Measurements from ENCODE around the gene EGR2. TPM values are rescaled to one million over a fixed set of nuclear protein-coding genes. Genes with fewer than 3 reads are reported as not detected.
"Not testable (repeated sequence)": the region's sequence is repeated elsewhere in the genome, so short reads cannot be mapped to it uniquely, and the experiment has no call there.

The EGR2 gene
- total RNA-seq, 6 experiments from 2014 or later: 0.17 to 1.3 (median 0.99) TPM; not detected in 2

DNA sequence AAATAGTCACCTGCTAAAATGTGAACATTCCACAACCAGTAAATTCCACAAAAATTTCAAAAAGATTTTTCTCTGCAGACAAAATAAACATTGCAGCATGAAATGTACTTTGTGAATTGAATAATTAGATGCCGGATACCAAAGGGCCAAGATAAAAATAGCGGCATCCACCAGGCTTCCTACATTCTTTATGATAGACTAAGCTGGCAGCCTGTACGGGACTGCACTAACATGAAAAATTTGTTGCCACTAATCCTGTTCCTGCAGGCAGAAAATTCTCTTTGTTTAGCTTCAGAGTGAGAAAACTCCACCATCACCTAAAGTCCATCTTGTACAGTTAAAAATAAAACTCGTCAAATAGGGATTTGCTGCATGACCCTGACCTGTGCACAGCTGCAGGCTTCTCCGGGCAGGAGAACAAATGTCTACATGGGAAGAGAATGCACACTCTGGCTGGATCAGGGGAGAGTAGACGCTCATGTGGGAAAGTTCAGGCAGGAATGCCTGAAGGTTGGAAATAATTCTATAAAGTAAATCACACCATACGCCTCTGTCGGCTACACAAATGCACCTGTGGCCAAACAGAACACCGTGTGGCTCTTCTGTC is 27.2 kb downstream of the EGR2 start:
- H3K4me1 ChIP-seq: no peaks in the 10 kb centered on the region
- H3K4me3 ChIP-seq: no peak overlapping the region
- 66% methylated on average over 6 of the region's 9 CpGs for WGBS (ENCODE audit: insufficient coverage, low coverage, low lambda C conversion rate, missing lambda C conversion rate)
- TF ChIP-seq, protein P1, sequence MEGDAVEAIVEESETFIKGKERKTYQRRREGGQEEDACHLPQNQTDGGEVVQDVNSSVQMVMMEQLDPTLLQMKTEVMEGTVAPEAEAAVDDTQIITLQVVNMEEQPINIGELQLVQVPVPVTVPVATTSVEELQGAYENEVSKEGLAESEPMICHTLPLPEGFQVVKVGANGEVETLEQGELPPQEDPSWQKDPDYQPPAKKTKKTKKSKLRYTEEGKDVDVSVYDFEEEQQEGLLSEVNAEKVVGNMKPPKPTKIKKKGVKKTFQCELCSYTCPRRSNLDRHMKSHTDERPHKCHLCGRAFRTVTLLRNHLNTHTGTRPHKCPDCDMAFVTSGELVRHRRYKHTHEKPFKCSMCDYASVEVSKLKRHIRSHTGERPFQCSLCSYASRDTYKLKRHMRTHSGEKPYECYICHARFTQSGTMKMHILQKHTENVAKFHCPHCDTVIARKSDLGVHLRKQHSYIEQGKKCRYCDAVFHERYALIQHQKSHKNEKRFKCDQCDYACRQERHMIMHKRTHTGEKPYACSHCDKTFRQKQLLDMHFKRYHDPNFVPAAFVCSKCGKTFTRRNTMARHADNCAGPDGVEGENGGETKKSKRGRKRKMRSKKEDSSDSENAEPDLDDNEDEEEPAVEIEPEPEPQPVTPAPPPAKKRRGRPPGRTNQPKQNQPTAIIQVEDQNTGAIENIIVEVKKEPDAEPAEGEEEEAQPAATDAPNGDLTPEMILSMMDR (IDR thresholded peaks at IDR 0.05): no peak
- no peak for TF ChIP-seq POLR2A (IDR thresholded peaks at IDR 0.05)
- no peaks in the 10 kb centered on the region for H3K27me3 ChIP-seq
- no peaks in the 10 kb centered on the region for H3K36me3 ChIP-seq
- intact Hi-C loops (cut with DNase I): no loop called here
- H3K9me3 ChIP-seq: no peaks in the 10 kb centered on the region
- no peak overlapping the region for H3K27ac ChIP-seq
- ATAC-seq (no peak), DNase-seq (no peak)

DNA sequence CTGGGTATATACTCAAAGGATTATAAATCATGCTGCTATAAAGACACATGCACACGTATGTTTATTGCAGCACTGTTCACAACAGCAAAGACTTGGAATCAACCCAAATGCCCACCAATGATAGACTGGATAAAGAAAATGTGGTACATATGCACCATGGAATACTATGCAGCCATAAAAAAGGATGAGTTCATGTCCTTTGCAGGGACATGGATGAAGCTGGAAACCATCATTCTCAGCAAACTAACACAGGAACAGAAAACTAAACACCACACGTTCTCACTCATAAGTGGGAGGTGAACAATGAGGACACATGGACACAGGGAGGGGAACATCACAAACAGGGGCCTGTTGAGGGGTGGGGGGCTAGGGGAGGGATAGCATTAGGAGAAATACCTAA is 27.9 kb downstream of the EGR2 start:
- DNase-seq; H3K36me3 ChIP-seq; H3K27ac ChIP-seq; ATAC-seq; H3K27me3 ChIP-seq; H3K4me1 ChIP-seq; H3K4me3 ChIP-seq; intact Hi-C loops (cut with DNase I); H3K9me3 ChIP-seq: not testable (repeated sequence)
- WGBS (ENCODE audit: insufficient coverage, low coverage, low lambda C conversion rate, missing lambda C conversion rate): 80% methylated on average over 2 of the region's 2 CpGs

DNA sequence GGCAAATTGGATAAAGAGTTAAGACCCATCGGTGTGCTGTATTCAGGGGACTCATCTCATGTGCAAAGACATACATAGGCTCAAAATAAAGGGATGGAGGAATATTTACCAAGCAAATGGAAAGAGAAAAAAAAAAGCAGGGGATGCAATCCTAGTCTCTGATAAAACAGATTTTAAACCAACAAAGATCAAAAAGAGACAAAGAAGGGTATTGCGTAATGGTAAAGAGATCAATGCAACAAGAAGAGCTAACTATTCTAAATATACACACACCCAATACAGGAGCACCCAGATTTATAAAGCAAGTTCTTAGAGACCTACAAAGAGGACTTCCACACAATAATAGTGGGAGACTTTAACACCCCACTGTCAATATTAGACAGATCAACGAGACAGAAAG is 31.6 kb downstream of the EGR2 start:
- H3K4me1 ChIP-seq; intact Hi-C loops (cut with DNase I): not testable (repeated sequence)
- 80% methylated on average over 2 of the region's 3 CpGs for WGBS (ENCODE audit: insufficient coverage, low coverage, low lambda C conversion rate, missing lambda C conversion rate)

DNA sequence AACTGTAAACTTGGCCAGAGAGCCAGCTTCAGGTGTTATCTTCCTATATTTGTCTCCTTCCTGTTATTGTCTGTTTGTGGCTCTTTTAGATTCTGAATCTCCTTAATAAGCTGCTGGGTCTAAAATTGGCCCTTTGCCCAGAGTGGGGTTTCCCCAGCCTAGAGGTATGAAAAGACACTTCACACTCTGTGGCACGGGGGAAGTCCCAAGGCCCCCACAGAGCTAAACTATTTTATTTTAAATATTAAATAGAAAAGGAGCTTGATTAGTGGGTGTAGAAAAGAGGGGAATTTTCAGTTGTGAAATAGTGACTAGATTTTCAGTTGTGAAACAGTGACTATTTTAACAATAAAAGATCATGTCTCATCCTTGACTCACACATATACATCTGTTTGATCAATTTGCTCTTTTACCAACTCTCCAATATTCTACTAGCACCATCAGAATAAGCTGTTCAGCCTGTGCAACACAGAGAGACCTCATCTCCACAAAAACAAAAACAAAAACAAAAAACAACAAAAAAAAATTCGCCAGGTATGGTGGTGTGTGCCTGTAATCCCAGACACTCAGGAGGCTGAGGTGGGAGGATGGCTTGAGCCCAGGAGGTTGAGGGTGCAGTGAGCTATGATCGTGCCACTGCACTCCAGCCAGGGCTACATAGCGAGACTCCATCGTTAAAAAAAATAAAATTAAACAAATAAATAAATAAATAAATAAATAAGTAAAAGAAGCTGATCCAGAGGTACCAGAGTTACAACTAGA is 36.5 kb downstream of the EGR2 start:
- 77% methylated on average over 5 of the region's 5 CpGs for WGBS (ENCODE audit: insufficient coverage, low coverage, low lambda C conversion rate, missing lambda C conversion rate)
- Histone ChIP-seq H3K4me1 (no peaks in the 10 kb centered on the region), H3K9me3 (no peaks in the 10 kb centered on the region), H3K36me3 (no peaks in the 10 kb centered on the region), H3K27me3 (no peaks in the 10 kb centered on the region), H3K4me3 (no peak overlapping the region), H3K27ac (no peak overlapping the region)
- TF ChIP-seq POLR2A (IDR thresholded peaks at IDR 0.05): no peak
- TF ChIP-seq, protein P1 (IDR thresholded peaks at IDR 0.05): no peak
- intact Hi-C loops (cut with DNase I): no loop called here
- DNase-seq (no peak), ATAC-seq (peak in 2 of 4 donors; percentile 15 to 45)

More for the DNA sequence above, 31.6 kb downstream of the EGR2 start:
- DNase-seq, H3K27ac ChIP-seq, H3K36me3 ChIP-seq, ATAC-seq, H3K4me3 ChIP-seq, H3K27me3 ChIP-seq, H3K9me3 ChIP-seq: not testable (repeated sequence)

DNA sequence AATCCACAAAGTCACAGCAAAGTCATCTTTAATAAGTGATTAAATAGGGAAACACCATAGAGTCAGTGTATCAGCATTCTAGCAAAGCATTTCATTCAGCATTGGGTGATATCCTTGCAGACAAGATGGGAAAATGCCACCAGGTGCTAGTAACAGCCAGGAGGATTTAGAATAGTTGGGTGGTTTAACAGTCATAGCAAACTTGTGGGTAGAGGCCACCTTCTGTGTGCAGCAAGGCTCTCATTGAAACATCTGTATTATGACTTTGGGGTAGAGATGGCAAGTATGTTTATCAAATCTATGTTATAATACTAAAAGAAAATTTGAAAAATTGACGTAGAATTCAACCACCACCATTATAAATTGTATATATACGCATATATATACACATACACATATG is 38.0 kb downstream of the EGR2 start:
- H3K4me3 ChIP-seq: no peak overlapping the region
- H3K9me3 ChIP-seq: no peaks in the 10 kb centered on the region
- TF ChIP-seq, protein P1 (IDR thresholded peaks at IDR 0.05): no peak
- TF ChIP-seq POLR2A (IDR thresholded peaks at IDR 0.05): no peak
- intact Hi-C loops (cut with DNase I): no loop called here
- DNase-seq (no peak), ATAC-seq (no peak)
- no peaks in the 10 kb centered on the region for H3K4me1 ChIP-seq
- H3K27me3 ChIP-seq: no peaks in the 10 kb centered on the region
- H3K36me3 ChIP-seq: no peaks in the 10 kb centered on the region
- 79% methylated on average over 2 of the region's 2 CpGs for WGBS (ENCODE audit: insufficient coverage, low coverage, low lambda C conversion rate, missing lambda C conversion rate)
- no peak overlapping the region for H3K27ac ChIP-seq
